ENCODE results near the gene DDOST.

DNA sequence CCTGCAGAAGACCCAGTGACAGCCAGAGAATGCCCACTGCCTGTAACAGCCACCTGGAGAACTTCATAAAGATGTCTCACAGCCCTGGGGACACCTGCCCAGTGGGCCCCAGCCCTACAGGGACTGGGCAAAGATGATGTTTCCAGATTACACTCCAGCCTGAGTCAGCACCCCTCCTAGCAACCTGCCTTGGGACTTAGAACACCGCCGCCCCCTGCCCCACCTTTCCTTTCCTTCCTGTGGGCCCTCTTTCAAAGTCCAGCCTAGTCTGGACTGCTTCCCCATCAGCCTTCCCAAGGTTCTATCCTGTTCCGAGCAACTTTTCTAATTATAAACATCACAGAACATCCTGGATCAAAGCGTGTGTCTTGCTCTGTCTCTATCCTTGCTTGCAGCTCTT is 42.6 kb downstream of the DDOST start:
- TF ChIP-seq, protein P1, sequence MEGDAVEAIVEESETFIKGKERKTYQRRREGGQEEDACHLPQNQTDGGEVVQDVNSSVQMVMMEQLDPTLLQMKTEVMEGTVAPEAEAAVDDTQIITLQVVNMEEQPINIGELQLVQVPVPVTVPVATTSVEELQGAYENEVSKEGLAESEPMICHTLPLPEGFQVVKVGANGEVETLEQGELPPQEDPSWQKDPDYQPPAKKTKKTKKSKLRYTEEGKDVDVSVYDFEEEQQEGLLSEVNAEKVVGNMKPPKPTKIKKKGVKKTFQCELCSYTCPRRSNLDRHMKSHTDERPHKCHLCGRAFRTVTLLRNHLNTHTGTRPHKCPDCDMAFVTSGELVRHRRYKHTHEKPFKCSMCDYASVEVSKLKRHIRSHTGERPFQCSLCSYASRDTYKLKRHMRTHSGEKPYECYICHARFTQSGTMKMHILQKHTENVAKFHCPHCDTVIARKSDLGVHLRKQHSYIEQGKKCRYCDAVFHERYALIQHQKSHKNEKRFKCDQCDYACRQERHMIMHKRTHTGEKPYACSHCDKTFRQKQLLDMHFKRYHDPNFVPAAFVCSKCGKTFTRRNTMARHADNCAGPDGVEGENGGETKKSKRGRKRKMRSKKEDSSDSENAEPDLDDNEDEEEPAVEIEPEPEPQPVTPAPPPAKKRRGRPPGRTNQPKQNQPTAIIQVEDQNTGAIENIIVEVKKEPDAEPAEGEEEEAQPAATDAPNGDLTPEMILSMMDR (IDR thresholded peaks at IDR 0.05), result no peak
- TF ChIP-seq POLR2A (IDR thresholded peaks at IDR 0.05), result no peak

Measured in adrenal gland (tissue), 5 donors.